SK-N-MC (cell line): ENCODE results near the gene SLC38A10.

Experiments used
- EZH2 ChIP-seq: fragments of 200-600 bp; sonication (generic); IDR thresholded peaks from one replicate; pipeline ENCODE4 v1.6.1; 2017; ENCODE audit warnings: antibody characterized with exemption
- FOXP2 ChIP-seq: optimal IDR thresholded peaks from 2 replicates; pipeline ENCODE3; 2011; ENCODE audit warnings: mild to moderate bottlenecking, moderate library complexity; ENCODE audit not compliant: insufficient read depth; ENCODE audit errors: extremely low read length, control extremely low read depth
- POLR2AphosphoS5 ChIP-seq: IDR thresholded peaks from 2 replicates; pipeline ENCODE4 v1.6.1; 2012; ENCODE audit warnings: mild to moderate bottlenecking, low read depth, low read length, borderline replicate concordance

DNA sequence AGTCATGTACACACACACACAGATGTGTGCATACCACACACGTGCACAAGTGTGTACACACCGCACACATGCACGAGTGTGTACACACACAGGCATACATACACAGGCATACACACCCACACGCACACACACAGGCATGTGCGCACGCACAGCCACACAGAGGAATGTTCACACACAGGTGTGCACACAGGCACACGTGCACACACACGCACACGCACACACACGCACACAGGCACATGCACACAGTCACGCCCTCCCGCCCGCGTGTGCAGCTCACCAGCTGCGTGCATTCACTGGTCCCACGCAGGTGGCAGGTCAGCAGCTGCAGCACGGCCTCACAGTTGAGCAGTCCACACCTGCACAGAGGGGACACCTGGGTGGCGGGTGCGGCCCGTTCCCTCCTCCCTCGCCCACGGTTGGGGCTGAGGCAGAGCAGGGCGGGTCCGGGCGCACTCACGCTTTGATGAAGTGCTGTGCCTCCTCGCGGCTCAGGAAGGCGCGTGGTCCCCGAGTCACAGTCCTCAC lies 63.9 kb downstream of the SLC38A10 start:
- TF ChIP-seq POLR2AphosphoS5 (no peak), EZH2 (no peak), FOXP2 (no peak)
